Stimulated activated CD4-positive, alpha-beta T cell treated with anti-CD3 and anti-CD28 coated beads, Interleukin-4, amount 100 ng/mL, for 48 hours (primary cell): ENCODE data around the gene GLB1L2.
A peak's percentile ranks its signal among the peaks of the same experiment; 100 is the strongest.
"Not testable (repeated sequence)": the region's sequence is repeated elsewhere in the genome, so short reads cannot be mapped to it uniquely, and the experiment has no call there.

Experiments
- DNase-seq, 2 donors: peaks; one replicate each; pipeline ENCODE4 v3.0.0-alpha.2; 2020; ENCODE audit warnings: low read depth in 2 of 2

GLB1L2 gene

DNA sequence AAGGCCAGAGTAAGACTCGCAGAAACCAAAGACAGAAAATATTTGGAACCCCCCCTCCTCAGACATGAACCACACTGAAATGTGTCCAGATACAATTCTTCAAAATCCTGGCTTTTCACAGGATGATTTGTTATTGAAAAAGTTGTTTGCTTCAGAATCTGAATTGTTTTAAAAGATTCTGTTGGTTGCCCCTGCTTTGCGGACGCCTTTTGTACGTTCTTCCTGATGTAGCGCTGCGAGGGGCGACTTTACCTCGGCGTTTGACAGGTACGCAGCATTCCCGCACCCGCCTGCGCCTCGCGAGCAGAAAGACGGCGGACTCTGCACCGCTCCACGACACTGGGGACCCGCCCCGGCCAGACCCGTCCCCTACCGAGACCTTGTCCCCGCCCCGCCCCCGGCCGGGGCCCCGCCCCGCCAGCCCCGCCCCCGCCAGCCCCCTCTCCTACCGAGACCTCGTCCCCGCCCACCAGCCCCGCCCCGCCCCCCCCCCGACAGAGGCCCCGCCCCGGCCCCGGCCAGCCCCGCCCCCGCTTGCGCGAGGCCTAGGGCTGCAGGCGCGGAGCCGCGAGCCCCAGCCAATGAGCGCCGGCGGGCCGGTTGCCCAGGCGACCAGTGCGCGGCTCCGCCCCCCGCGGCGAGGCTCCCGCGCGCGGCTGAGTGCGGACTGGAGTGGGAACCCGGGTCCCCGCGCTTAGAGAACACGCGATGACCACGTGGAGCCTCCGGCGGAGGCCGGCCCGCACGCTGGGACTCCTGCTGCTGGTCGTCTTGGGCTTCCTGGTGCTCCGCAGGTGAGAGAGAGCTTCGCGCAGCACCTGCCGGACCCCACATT lies at the start of gene GLB1L2:
TSS of gene GLB1L2 (plus strand) at position 635 of the 835 bp plus-strand sequence. CDS start at position 709, 74 bp downstream.
- peak; percentile 63 to 68 for DNase-seq

DNA sequence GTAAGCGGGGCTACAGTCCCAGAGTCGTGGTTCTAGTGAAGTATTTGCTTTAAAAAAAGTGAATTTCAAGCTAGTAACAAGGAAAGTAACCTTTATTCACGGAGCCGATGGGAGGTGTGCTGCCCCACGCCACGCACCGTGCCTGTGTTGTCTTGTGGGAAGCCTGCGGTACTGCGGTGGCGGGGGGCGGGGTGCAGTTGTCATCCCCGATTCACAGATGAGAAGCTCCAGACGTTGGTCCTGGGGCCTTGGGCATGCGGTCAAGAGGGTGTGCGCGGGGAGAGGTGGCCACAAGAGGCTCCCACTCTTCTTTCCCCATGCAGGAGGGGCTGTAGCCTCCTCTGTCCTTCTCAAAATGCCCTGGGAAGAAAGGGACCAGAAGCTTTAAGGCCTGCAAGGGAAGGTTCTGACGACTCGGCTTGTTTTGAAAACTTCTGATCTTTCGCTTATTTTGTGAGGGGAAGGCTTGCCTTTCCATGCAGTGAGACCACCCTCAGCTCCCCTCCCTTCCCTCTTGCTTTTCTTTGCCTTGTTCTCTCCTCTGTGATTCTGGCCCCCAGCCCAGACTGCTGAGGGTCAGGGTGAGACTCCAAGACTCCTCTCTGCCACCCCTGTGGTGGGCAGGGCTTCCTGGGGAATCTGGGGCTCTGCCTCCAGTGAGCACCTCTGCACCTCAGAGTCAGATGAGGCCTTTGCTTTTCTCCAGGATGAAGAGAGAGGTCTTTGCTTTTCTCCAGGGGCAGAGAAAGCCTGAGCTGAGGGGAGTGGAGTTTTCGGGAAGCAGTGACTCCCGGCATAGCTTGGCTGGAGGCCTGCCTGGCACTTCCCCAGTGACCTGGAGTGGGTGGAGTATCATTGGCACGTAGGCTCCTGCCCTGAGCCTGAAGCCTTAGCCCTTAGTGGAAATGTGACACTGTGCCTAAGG lies 49.4 kb upstream of the GLB1L2 start:
- DNase-seq: no peak

GRCh38 chr11:134283461-134284230 lies 48.1 kb upstream of the GLB1L2 start:
- no peak for DNase-seq

DNA sequence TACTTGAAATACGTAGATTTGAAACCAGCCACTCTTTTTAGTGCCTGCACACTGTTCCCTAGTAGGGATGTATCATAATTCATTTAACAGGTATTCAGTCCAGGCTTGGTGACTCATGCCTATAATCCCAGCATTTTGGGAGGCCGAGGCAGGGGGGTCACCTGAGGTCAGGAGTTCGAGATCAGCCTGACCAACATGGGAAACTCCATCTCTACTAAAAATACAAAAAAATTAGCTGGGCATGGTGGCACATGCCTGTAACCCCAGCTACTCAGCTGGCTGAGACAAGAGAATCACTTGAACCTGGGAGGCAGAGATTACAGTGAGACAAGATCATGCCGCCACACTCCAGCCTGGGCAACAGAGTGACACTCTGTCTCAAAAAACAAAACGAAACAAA lies 47.4 kb upstream of the GLB1L2 start:
- DNase-seq: not testable (repeated sequence)

DNA sequence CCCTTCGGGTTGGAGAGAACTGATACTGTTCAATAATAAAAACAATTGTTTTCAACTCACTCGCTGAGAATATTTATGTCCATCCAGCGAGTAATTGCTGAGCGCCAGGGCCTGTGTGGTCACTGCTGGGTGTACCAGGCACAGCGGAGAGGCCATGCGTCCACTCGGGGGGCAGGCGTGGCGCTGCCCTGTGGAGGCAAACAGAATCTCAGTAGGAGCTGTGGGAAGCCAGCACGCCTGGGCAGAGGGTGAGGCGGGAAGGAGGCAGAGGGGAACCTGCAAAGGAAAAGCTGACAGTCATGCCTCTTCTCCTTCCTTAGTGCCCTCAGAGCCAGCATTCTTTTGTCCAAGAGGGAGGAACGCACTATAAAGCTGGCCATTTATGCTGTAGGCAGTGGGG lies 44.2 kb upstream of the GLB1L2 start:
- DNase-seq: no peak

DNA sequence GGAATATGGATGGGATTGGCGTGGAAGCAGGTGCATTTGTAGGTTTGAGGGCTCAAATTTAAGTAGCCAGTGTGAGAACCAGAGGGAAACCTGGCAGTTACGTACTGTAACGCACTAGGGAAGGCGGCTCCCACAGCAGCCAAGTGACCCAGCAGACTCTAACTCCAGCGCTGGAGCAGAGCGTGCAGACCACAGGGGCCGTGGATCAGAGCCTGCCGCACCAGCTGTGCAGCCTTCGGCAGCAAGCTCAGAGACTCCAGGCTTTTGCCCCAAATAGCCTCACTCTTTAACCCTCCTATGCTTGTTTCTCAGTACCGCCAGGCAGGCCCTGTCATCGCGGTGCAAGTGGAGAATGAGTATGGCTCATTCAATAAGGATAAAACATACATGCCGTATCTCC lies 43.3 kb upstream of the GLB1L2 start:
- DNase-seq: no peak

DNA sequence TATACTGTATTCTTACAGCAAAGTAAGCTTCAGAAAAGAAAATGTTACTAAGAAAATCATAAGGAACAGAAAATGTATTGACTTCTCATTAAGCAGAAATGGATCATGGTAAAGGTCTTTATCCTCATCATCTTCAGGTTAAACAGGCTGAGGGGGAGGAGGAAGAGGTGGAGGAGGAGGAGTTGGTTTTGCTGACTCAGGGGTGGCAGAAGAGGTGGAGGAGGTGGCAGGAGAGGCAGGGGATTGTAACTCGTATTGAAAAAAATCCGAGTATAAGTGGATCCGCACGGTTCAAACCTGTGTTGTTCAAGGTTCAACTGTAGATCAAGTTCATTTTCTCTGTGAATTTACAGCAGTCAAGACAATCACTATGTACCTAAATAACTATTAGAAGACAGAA lies 42.6 kb upstream of the GLB1L2 start:
- DNase-seq: no peak

DNA sequence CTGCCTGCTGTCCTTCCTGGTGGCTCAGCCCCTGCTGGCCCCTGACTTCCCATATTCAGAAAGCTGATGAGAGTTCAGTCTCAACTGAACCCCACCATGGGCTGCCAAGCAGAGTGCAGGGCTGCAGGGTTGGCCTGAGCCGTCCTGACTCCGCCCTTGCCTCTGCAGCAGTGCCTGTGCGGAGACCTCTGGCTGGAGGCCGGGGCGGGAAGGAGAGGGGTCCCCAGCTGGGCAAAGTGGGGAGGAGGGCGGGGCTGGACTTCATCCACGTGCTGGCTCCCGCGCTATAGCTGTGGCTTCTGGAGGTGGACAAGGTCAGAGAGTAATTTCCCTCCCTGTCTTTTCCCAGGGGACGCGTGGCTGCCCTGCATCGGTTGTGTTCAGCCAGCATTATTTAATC lies 42.0 kb upstream of the GLB1L2 start:
- DNase-seq: no peak

DNA sequence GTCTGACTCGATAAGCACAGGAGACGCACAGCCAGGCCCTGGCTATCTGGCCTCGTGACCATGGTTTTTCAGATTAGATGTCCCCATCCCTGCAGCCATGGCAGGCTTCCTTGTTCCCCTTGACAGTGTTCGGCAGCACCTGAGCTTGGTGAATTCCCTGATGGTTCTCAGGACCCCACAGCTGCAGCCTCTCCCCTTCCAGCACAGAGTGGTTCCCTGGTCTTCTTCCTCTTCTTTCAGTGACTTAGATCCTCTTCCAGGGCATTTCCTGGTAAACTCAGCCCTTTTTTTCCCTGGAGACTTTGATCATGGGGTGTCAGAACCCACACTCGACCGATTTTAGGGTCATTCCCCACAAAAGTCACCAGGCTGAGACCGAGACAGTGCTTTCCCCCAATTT lies 41.1 kb upstream of the GLB1L2 start:
- DNase-seq: no peak

- no peak for DNase-seq
Observed at GRCh38 chr11:134291196-134291595, 40.6 kb upstream of the GLB1L2 start.

DNA sequence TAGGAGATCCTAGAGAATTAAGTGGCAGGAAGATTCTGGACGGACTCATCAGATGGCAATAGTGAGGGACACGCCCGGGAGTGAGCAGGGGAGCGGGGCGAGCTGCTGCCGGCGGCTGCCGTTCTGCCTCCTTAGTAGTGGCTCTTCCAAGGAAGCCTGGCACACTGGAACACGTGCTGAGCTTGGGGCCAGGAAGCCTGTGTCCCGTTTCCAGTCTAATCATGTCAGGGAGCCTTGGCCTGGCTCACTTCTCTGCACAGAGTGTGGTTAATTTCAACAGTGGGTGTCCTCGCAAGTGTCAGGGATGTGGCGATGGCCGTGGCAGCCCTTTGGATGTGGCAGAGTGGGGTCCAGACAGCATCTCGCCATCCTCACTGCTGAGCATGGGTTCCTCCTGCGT lies 39.1 kb upstream of the GLB1L2 start:
- no peak for DNase-seq

DNA sequence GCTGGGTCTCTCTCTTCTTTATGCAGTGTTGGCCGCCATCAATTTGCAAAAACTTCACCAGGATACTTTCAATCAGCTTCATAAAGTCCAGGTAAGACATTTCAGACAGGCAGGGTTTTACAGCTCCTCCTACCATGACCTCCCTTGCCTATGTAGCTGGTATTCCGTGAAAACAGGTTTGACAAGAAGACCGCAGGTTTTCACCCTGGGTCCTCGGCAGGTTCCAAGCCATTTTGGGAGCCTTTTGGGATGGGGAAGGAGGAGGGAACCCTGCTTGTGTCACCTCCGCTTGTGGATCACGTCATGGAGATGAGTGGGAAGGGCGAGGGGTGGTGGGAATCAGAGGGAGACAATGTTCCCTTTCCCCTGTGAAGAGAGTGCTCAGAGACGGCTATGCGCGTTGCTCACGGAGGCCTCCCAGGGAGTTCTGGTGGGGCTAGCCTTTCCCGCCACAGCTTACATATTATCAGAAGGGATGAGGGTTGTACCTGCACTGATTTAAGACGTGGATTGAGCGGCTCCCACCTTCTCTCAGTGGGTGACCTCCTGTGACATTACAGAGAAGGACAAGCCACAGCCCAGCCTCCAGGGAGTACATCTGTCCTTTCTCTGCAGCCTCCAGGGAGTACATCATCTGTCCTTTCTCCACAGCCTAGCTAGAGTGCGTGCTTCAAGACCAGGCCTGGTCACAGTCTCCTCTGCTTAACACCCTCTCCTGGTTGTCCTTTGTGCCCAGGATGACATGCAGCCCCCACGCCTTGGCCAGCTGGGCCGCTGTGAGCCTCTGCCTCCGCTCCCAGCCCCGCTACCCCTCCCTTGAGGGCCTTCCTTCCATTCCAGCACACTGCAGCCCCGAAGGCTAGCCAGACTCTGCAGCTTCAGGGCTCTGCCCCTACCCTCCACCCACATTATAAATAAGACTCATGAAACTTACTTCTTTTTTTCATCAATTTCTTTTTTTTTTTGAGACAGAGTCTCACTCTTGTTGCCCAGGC lies 38.4 kb upstream of the GLB1L2 start:
- DNase-seq: no peak

GRCh38 chr11:134294664-134295063 lies 37.1 kb upstream of the GLB1L2 start:
- no peak for DNase-seq

DNA sequence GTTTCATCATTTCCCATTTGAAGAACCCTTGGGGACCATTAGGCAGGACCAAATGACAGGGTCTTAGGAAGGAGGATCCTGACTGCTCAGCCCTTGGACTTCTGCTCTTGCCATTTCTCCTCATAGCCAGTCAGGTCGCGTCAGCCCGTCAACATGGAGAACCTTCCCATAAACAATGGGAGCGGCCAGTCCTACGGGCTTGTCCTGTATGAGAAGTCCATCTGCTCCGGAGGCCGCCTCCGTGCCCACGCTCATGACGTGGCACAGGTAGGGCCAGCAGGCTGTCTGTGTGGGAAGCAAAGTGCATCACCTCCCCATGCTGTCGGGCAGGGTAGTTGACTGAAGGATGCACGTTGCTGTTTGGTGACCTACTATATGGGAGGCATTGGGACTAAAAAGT lies 19.6 kb upstream of the GLB1L2 start:
- no peak for DNase-seq

GRCh38 chr11:134312807-134313206 lies 19.0 kb upstream of the GLB1L2 start:
- no peak for DNase-seq

DNA sequence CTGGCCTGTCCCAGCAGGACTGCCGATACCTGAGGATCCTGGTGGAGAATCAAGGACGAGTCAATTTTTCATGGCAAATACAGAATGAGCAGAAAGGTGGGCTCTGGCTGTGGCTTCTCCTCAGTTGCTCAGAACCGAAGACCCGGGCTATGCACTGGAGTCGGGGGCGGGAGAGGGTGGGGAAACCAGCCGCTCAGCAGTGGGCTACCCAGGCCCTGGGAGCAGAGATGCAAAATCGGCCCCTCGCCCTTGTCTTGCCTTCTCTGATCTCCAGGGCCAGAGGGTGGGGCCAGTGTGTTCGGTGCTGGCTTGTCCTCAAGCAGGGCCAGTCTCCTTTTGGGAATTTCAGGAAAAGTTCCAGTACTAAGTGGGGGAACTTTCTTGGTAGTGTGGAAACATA lies 18.4 kb upstream of the GLB1L2 start:
- no peak for DNase-seq

DNA sequence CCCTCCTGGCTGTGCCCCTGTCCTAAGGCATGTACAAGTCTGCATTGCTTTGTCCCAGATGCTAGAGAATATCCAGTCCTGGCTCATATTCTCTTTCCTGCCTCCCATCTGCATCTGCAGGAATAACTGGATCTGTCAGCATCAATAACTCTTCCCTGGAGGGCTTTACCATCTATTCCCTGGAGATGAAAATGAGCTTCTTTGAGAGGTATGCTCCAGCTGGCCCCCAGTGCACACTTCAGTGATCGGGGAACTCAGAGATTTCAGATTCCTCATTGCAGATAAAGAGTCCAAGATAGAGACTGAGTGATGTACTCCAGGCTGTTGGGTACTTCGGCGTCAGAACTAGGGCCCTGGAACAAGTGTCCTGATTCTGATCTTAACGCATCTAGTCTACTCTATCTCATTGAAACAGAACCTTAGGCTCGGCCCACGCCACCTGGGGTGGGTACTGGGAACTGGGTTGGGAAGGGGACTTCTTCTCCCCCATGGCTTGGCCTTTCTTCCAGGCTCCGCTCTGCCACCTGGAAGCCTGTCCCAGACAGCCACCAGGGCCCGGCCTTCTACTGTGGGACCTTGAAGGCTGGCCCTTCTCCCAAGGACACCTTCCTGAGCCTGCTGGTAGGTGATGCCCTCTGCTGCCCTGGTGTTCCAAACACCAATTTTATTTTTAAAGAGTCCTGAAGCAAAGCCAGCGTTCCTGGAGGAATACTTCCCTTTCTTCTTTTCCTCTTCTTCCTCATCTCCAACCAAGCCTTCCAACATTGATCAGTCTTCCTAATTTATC lies 17.8 kb upstream of the GLB1L2 start:
- DNase-seq: no peak

DNA sequence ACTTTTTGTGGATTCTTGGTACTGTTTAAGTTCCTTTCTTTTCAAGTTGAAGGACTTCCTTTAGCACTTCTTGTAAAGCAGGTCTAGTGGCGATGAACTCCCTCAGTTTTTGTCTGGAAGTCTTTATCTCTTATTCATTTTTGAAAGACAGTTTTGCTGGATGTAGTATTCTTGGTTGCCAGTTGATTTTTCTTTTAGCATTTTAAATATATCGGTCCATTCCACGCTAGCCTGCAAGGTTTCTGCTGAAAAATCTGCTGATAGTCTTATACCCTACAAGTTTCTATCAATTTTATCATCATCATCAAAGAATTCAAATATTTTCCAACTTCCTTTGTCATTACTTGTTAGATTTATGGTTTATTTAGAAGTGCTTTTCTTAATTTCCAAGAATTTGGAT lies 14.7 kb upstream of the GLB1L2 start:
- DNase-seq: no peak

GRCh38 chr11:134321373-134321772 lies 10.4 kb upstream of the GLB1L2 start:
- DNase-seq: not testable (repeated sequence)

DNA sequence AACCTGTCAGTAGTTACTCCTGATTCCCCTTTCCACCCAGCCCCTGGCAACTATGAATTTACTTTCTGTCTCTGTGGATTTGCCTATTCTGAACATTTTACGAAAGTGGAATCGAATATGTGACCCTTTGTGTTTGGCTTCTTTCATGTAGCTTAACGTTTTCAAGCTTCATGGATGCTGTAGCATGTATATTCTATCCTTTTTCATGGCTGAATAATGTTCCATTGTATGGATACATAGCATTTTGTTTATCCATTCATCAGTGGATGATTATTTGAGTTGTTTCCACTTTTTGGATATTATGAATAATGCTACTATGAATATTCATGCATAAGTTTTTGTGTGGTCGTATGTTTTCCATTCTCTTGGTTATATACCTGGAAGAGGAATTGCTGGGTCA lies 9.2 kb upstream of the GLB1L2 start:
- DNase-seq: no peak
